Keratinocyte (primary cell): ENCODE results near the gene RNU6-1. TPM values are rescaled to one million over a fixed set of nuclear protein-coding genes. Genes with fewer than 3 reads are reported as not detected.

Source experiments
- DNase-seq: peaks from one replicate; pipeline ENCODE4 v3.0.0-alpha.2; 2011; ENCODE audit warnings: low read depth, missing footprints, low spot score
- FAIRE-seq: peaks from 2 replicates; lab custom pipeline; 2011; peaks lifted over from hg19 to GRCh38; lab: Jason Lieb, UNC
- H2AFZ ChIP-seq: 2 replicates; pipeline ENCODE4 v1.6.0; 2012; ENCODE audit warnings: low read length, control low read depth, inconsistent platforms; ENCODE audit not compliant: control insufficient read depth
- H3K27ac ChIP-seq: 2 replicates; pipeline ENCODE4 v1.5.1; 2011; ENCODE audit warnings: low read length; ENCODE audit not compliant: control insufficient read depth, insufficient read depth
- H3K27me3 ChIP-seq: 3 replicates; pipeline ENCODE4 v1.6.0; 2011; ENCODE audit warnings: low read length; ENCODE audit not compliant: control insufficient read depth, insufficient read depth; ENCODE audit errors: extremely low read depth
- H3K36me3 ChIP-seq, 2 experiments: 2 replicates in 1 of 2; 3 replicates in 1 of 2; pipeline ENCODE4 v1.5.1; 2011; ENCODE audit warnings: low read length in 2 of 2, mild to moderate bottlenecking in 1 of 2; ENCODE audit not compliant: control insufficient read depth in 2 of 2, insufficient read depth in 2 of 2; ENCODE audit errors: extremely low read depth in 1 of 2
- H3K4me1 ChIP-seq: 3 replicates; pipeline ENCODE4 v1.5.1; 2011; ENCODE audit warnings: low read length; ENCODE audit not compliant: control insufficient read depth, insufficient read depth; ENCODE audit errors: extremely low read depth
- H3K4me2 ChIP-seq: 3 replicates; pipeline ENCODE4 v1.6.0; 2011; ENCODE audit warnings: low read depth, low read length; ENCODE audit not compliant: control insufficient read depth, insufficient read depth; ENCODE audit errors: extremely low read depth
- H3K4me3 ChIP-seq, 3 experiments: fragments of 200-600 bp in 1 of 3; sonication (generic) in 1 of 3; 2 replicates in 2 of 3; 3 replicates in 1 of 3; pipeline ENCODE4 v1.5.1; 2011 to 2016; ENCODE audit warnings: low read length in 3 of 3, mild to moderate bottlenecking in 3 of 3, control low read depth in 2 of 3, inconsistent platforms in 1 of 3, low read depth in 1 of 3, mixed read lengths in 1 of 3, mixed run types in 1 of 3, moderate library complexity in 1 of 3; ENCODE audit not compliant: control insufficient read depth in 2 of 3, insufficient read depth in 2 of 3; ENCODE audit errors: extremely low read depth in 1 of 3
- H3K79me2 ChIP-seq: 2 replicates; pipeline ENCODE4 v1.6.0; 2012; ENCODE audit warnings: low read length; ENCODE audit not compliant: control insufficient read depth, insufficient read depth
- H3K9ac ChIP-seq: 3 replicates; pipeline ENCODE4 v1.6.0; 2011; ENCODE audit warnings: low read length; ENCODE audit not compliant: control insufficient read depth, insufficient read depth; ENCODE audit errors: extremely low read depth
- H3K9me1 ChIP-seq: 3 replicates; pipeline ENCODE4 v1.6.0; 2011; ENCODE audit warnings: low read length; ENCODE audit not compliant: control insufficient read depth, insufficient read depth; ENCODE audit errors: extremely low read depth
- H3K9me3 ChIP-seq: 2 replicates; pipeline ENCODE4 v1.5.1; 2012; ENCODE audit warnings: low read depth, low read length; ENCODE audit not compliant: control insufficient read depth
- H4K20me1 ChIP-seq: 3 replicates; pipeline ENCODE4 v1.6.0; 2011; ENCODE audit warnings: low read length; ENCODE audit not compliant: control insufficient read depth, insufficient read depth; ENCODE audit errors: extremely low read depth
- CTCF ChIP-seq, 3 experiments: IDR thresholded peaks in 1 of 3; conservative IDR thresholded peaks in 1 of 3; optimal IDR thresholded peaks in 1 of 3; 2 replicates in 2 of 3; 3 replicates in 1 of 3; pipeline versions ENCODE3 to v1.5.1; 2011; ENCODE audit warnings: low read length in 3 of 3, mild to moderate bottlenecking in 3 of 3, moderate library complexity in 2 of 3, control low read depth in 1 of 3, inconsistent platforms in 1 of 3; ENCODE audit not compliant: insufficient read depth in 2 of 3; ENCODE audit errors: extremely low read depth in 1 of 3
- EZH2 ChIP-seq: IDR thresholded peaks from one replicate; pipeline ENCODE4 v1.6.1; 2012; ENCODE audit warnings: inconsistent platforms, mild to moderate bottlenecking, low read length, moderate library complexity
- dilution Hi-C: fragments of 300-500 bp; cut with MboI; formaldehyde crosslinking; loops from one replicate; pipeline ENCODE4 v1.7.0; 2020; ENCODE audit warnings: low sequenced_read_pairs; ENCODE audit not compliant: extremely low pct_ligation_motif_present
- polyA plus RNA-seq, 5 experiments: library from polyadenylated mRNA; depleted of rRNA in 3 of 5; stranded (reverse) in 3 of 5; stranded (forward) in 1 of 5; unstranded in 1 of 5; fragments of >200 nt; gene quantifications; 1 replicate in 1 of 5; 2 replicates in 3 of 5; 3 replicates in 1 of 5; pipeline versions ENCODE4 v1.2.1 to v1.2.3, GENCODE V29; 2011 to 2012; ENCODE audit warnings: missing spikeins in 2 of 5, low read depth in 1 of 5, low replicate concordance in 1 of 5

RNU6-1 gene
- polyA plus RNA-seq, 1 donor (not counting 4 experiments of a cell fraction or from before 2014, with no cell fraction given): not detected

GRCh38 chr15:67836955-67837354 is 2.9 kb downstream of the RNU6-1 start:
- Histone ChIP-seq H3K4me3 (no peak overlapping the region), H3K79me2 (no peaks in the 10 kb centered on the region), H3K9me3 (no peaks in the 10 kb centered on the region), H3K27me3 (peaks cover 42% of the 10 kb centered on the region), H2AFZ (no peak overlapping the region), H4K20me1 (no peaks in the 10 kb centered on the region), H3K9ac (no peak overlapping the region), H3K27ac (no peak overlapping the region), H3K4me1 (peaks cover 31% of the 10 kb centered on the region), H3K4me2 (no peak overlapping the region), H3K9me1 (no peaks in the 10 kb centered on the region), H3K36me3 (no peaks in the 10 kb centered on the region)
- dilution Hi-C loops: no loop called here
- no peak for TF ChIP-seq CTCF (optimal IDR thresholded peaks at IDR 0.05 in 1 of 3, IDR thresholded peaks at IDR 0.05 in 1 of 3, conservative IDR thresholded peaks at IDR 0.05 in 1 of 3; ENCODE audit: extremely low read depth in 1 of 3, insufficient read depth in 2 of 3, low read length in 3 of 3)
- TF ChIP-seq EZH2: no peak
- no peak for DNase-seq
- no peak for FAIRE-seq

GRCh38 chr15:67836477-67836876 is 3.4 kb downstream of the RNU6-1 start:
- DNase-seq (no peak), FAIRE-seq (no peak)
- Histone ChIP-seq H3K9me3 (no peaks in the 10 kb centered on the region), H2AFZ (no peak overlapping the region), H3K9ac (peak overlapping the region; percentile 38), H3K27ac (no peak overlapping the region), H3K27me3 (peaks cover 46% of the 10 kb centered on the region), H3K4me2 (peak overlapping the region; percentile 83), H3K4me3 (peak overlapping the region in 1 of 3 experiments; percentile 71), H3K9me1 (no peaks in the 10 kb centered on the region), H3K79me2 (no peaks in the 10 kb centered on the region), H3K4me1 (peaks cover 30% of the 10 kb centered on the region), H4K20me1 (no peaks in the 10 kb centered on the region), H3K36me3 (no peaks in the 10 kb centered on the region)
- TF ChIP-seq EZH2 (no peak), CTCF (optimal IDR thresholded peaks at IDR 0.05 in 1 of 3, IDR thresholded peaks at IDR 0.05 in 1 of 3, conservative IDR thresholded peaks at IDR 0.05 in 1 of 3; ENCODE audit: extremely low read depth in 1 of 3, insufficient read depth in 2 of 3, low read length in 3 of 3) (peak; percentile 56 to 81 (median 59))
- dilution Hi-C loops: no loop called here
